Measurements from ENCODE around the gene CNPY4.

DNA sequence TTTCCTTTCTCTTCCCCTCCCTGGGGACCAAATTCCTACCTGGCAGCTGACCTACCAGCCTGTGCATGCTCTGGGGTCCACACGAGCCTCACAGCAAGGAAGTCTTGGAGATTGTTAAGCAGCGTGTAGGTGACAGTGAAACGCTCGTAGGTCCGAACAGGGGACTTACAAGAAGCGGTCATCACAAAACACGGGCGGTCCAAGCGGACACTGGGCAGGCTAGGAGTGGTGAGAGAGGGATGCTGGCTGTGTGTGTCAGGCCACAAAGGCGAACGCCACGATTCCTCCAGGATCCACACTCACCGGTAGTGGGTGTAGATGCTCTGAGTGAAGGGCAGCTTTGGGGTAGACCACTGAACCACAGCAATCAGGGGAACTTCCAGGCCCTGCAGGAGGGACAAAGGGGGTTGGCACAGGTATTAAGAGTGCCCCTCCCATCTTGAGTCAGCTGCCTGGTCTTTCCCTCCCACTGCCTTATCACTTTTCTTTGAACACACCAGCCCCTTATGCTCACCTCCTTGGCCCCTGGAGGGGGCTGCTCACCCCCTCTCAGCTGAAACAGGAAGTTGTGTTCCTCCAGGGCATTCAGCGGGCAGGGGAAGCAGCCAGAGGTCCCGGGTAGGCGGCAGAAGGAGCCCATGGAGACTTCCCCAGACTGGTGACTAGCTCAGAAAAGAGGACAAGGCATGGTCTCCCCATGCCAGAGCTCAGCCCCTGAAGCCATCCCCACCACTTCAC, 37.1 kb downstream of the CNPY4 start:
- no peak for TF ChIP-seq TAF1 (IDR thresholded peaks at IDR 0.05; ENCODE audit: borderline replicate concordance, low read depth, low read length)
- no peak for TF ChIP-seq POLR2A (IDR thresholded peaks at IDR 0.05; ENCODE audit: low read depth, low read length)
